ACC112 (cell line): ENCODE data around the gene POR.

Source experiments
- H2AFZ ChIP-seq: fragments of 200-600 bp; sonication (generic); one replicate; pipeline ENCODE4 v1.6.0; 2017; ENCODE audit warnings: antibody characterized with exemption, low read length; ENCODE audit not compliant: unreplicated experiment
- H3K27ac ChIP-seq: fragments of 200-600 bp; sonication (generic); 2 replicates; pipeline ENCODE4 v1.5.1; 2014; ENCODE audit warnings: low read depth, mild to moderate bottlenecking, antibody characterized with exemption, low read length, moderate library complexity
- H3K27me3 ChIP-seq: fragments of 200-600 bp; sonication (generic); 2 replicates; pipeline ENCODE4 v1.6.1; 2014; ENCODE audit warnings: mild to moderate bottlenecking, antibody characterized with exemption, low read length, moderate library complexity, mixed read lengths; ENCODE audit not compliant: insufficient read depth
- H3K36me3 ChIP-seq: fragments of 200-600 bp; sonication (generic); 2 replicates; pipeline ENCODE4 v1.6.1; 2016; ENCODE audit warnings: mild to moderate bottlenecking, antibody characterized with exemption, low read length, moderate library complexity, mixed read lengths; ENCODE audit not compliant: insufficient read depth
- H3K4me1 ChIP-seq: fragments of 200-600 bp; sonication (generic); one replicate; pipeline ENCODE4 v1.6.1; 2016; ENCODE audit warnings: low read length, mixed read lengths; ENCODE audit not compliant: insufficient read depth, unreplicated experiment, control insufficient read depth
- H3K4me3 ChIP-seq: fragments of 200-600 bp; sonication (generic); 2 replicates; pipeline ENCODE4 v1.5.1; 2014; ENCODE audit warnings: mild to moderate bottlenecking, low read depth, low read length
- H3K79me2 ChIP-seq: fragments of 200-600 bp; sonication (generic); one replicate; pipeline ENCODE4 v1.6.0; 2016; ENCODE audit warnings: low read length; ENCODE audit not compliant: control insufficient read depth, unreplicated experiment, insufficient read depth

The POR gene

DNA sequence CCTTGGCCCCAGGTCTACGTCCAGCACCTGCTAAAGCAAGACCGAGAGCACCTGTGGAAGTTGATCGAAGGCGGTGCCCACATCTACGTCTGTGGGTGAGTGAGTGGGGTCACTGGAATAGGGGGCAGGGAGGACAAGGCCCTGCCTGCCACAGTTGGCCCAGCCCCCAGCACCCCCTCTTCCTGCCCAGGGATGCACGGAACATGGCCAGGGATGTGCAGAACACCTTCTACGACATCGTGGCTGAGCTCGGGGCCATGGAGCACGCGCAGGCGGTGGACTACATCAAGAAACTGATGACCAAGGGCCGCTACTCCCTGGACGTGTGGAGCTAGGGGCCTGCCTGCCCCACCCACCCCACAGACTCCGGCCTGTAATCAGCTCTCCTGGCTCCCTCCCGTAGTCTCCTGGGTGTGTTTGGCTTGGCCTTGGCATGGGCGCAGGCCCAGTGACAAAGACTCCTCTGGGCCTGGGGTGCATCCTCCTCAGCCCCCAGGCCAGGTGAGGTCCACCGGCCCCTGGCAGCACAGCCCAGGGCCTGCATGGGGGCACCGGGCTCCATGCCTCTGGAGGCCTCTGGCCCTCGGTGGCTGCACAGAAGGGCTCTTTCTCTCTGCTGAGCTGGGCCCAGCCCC is 71.3 kb downstream of the POR start:
- Histone ChIP-seq H3K79me2 (no peaks in the 10 kb centered on the region), H3K27me3 (no peaks in the 10 kb centered on the region), H3K4me3 (no peak overlapping the region), H3K27ac (no peak overlapping the region), H3K36me3 (0 out of 2 replicates have a peak, but pooled peaks cover 3% of the 10 kb centered on the region), H3K4me1 (no peaks in the 10 kb centered on the region), H2AFZ (no peak overlapping the region)

DNA sequence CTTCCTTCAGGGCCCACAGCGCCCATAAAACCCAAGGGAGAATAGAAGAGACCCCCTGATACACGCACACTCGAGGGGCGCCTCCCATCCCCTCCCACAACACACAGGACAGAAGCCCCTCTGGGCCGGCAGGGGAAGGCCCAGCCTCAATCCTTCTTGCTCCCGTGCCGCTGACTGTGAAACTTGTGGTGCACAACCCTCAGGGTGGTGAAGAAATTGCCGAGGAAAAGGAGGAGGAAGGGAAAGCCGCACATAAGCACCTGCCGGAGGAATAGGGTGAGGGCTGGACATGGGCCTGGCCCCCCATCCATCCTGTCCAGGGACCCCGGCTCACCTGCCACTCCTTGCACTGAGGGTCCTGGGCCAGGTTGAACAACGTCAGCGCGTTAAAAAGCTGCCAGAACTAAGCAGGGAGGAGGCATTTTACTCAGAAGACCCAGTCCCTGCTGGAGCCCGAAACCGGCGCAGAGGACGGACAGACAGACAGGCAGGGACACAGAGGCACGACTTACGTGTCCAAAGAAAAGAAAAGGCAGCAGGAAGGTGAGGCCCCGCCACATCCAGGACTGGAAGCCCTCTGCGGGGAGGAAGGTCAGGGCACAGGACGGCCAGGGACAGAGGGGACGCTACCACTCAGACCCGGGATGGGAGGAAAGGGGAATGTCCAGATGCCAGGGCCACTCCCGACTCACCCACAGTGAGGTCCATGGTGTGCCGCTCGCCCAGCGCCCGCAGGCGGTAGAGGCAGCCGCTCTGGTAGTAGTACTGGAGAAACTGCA is 72.3 kb downstream of the POR start:
- H3K79me2 ChIP-seq: no peaks in the 10 kb centered on the region
- no peak overlapping the region for H2AFZ ChIP-seq
- H3K36me3 ChIP-seq: 0 out of 2 replicates have a peak, but pooled peaks cover 3% of the 10 kb centered on the region
- H3K27ac ChIP-seq: no peak overlapping the region
- no peak overlapping the region for H3K4me3 ChIP-seq
- H3K27me3 ChIP-seq: no peaks in the 10 kb centered on the region
- no peaks in the 10 kb centered on the region for H3K4me1 ChIP-seq

DNA sequence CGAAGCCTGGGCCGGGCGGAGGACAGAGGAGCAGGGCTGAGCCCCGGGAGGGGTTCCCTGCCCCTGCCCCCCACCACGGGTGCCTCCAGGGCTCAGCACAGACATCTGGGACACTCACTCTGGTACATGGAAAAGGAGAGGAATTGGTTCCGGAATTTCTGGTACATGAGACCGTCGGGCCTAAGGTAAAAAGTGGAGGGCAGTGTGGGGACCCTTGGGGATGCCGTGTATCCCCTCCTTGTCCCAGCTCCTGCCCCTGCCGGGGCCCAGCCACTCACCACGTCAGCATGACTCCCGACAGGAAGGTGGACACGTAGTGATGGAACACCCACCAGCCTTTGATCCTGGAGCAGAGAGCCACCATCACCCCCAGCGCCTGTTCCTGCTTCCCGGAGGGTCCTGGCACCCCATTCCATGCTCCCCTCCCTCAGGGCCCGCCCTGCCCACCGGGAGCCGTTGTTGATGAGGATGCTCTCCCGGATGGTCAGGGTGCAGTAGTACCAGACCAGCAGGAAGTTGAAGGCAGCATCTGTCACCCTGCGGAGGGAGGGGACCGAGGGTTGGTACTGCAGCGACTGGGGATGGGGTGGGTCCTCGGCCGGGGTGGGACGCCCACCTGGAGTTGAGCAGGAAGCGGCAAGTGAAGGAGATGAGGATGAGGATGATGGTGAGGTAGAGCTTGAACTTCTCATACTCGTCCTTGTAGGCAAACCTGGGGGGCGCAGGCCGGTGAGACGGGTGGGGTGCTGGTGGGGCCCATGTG is 73.0 kb downstream of the POR start:
- Histone ChIP-seq H3K4me1 (peaks cover under 1% of the 10 kb centered on the region), H2AFZ (no peak overlapping the region), H3K27me3 (no peaks in the 10 kb centered on the region), H3K27ac (no peak overlapping the region), H3K4me3 (no peak overlapping the region), H3K36me3 (0 out of 2 replicates have a peak, but pooled peaks cover 3% of the 10 kb centered on the region), H3K79me2 (no peaks in the 10 kb centered on the region)

DNA sequence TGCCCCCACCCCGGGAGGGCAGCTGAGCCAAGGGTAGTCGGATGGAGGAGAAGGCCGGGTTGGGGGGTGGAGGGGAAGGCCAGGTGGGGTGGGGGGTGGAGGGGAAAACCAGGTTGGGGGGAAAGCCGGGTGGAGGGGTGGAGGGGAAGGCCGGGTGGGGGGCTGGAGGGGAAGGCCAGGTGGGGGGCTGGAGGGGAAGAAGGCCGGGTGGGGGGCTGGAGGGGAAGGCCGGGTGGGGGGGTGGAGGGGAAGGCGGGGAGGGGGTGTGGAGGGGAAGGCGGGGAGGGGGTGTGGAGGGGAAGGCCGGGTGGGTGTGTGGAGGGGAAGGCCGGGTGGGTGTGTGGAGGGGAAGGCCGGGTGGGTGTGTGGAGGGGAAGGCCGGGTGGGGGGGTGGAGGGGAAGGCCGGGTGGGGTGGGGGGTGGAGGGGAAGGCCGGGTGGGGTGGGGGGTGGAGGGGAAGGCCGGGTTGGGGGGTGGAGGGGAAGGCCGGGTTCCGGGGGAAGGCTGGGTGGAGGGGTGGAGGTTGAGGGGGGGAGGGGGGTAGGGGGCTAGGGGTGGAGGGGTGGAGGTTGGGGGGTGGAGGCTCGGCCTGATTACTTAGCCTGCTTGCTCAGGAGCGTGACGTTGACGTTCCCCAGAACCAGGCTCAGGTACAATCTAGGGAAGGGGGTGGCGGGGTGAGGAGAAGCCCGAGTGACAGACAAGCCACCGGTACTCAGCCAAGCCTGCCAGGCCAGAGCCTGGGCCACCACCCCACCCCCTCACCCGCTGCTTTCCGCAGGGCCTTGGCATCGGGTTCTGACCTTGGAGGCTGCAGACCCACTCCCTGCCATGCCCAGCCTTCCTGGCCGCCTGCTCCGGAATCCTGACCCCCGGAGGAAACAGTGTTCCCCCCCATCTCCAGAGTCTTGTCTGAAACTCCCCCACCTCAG is 73.9 kb downstream of the POR start:
- no peak overlapping the region for H3K4me3 ChIP-seq
- no peaks in the 10 kb centered on the region for H3K79me2 ChIP-seq
- no peak overlapping the region for H2AFZ ChIP-seq
- H3K27ac ChIP-seq: no peak overlapping the region
- H3K4me1 ChIP-seq: peaks cover 7% of the 10 kb centered on the region
- H3K27me3 ChIP-seq: no peaks in the 10 kb centered on the region
- H3K36me3 ChIP-seq: 0 out of 2 replicates have a peak, but pooled peaks cover 3% of the 10 kb centered on the region

DNA sequence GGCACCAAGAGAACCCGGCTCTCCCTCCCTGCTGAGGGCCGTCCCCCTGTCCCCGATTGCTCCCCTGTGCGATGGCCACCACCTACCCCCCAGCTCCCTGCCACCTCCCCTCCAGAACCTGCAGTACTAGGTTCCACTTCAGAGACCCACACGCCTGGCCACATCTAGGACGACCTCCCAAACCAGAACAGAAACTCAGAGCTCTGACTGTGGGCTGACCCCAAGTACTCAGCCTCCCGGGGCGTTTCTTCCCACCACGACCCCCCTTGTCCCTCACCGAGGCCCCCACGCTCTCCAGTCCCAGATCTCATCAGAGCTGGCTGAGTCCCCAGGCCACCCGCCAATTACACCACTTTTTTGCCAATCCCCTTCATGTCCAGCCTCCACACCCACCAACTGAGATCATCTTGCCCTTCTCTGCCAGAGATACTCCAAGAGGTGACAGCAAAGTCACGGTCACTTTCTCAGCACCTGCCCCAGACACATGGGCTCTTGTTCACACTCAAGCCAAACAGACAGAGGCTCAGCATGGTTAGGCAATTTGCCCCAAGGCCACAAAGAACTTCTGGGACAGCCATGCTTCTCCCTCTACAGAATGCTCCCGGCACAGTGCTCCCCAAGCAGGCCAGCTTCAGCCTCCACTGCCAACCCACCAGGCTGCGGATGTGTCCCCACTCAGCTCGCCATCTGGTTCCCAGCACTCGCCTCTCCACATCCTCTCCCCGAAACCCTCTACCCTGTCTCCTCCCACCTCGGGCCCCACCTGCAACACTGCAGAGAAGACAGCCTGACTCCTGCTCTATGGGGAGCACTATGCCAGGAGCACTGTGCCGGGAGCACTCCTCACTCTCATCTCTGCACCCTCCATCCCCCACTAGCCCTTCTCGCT is 74.8 kb downstream of the POR start:
- Histone ChIP-seq H3K36me3 (0 out of 2 replicates have a peak, but pooled peaks cover 3% of the 10 kb centered on the region), H2AFZ (no peak overlapping the region), H3K27ac (no peak overlapping the region), H3K4me3 (no peak overlapping the region), H3K4me1 (peaks cover 8% of the 10 kb centered on the region), H3K27me3 (no peaks in the 10 kb centered on the region), H3K79me2 (no peaks in the 10 kb centered on the region)

DNA sequence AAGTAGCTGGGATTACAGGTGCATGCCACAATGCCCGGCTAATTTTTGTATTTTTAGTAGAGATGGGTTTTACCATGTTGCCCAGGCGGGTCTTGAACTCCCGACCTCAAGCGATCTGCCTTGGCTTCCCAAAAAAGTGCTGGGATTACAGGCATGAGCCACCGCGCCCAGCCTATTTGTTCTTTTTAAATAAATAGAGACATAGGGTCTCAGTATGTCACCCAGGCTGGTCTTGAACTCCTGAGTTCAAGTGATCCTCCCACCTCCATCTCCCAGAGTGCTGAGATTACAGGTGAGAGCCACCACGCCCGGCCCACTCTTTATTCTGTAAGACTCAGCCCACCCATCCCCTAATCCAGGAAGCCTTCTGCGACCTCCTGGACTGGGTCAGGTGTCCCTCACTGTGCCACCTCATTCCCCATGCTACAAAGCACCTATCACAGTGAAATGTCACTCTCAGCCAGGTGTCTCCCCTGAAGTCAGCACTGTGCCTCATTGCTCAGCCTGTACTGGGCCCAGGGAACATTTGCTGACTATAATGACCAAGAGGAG is 76.7 kb downstream of the POR start:
- no peaks in the 10 kb centered on the region for H3K27me3 ChIP-seq
- no peak overlapping the region for H2AFZ ChIP-seq
- no peaks in the 10 kb centered on the region for H3K79me2 ChIP-seq
- H3K36me3 ChIP-seq: no peaks in the 10 kb centered on the region
- H3K4me3 ChIP-seq: no peak overlapping the region
- H3K4me1 ChIP-seq: peaks cover 11% of the 10 kb centered on the region
- H3K27ac ChIP-seq: no peak overlapping the region

DNA sequence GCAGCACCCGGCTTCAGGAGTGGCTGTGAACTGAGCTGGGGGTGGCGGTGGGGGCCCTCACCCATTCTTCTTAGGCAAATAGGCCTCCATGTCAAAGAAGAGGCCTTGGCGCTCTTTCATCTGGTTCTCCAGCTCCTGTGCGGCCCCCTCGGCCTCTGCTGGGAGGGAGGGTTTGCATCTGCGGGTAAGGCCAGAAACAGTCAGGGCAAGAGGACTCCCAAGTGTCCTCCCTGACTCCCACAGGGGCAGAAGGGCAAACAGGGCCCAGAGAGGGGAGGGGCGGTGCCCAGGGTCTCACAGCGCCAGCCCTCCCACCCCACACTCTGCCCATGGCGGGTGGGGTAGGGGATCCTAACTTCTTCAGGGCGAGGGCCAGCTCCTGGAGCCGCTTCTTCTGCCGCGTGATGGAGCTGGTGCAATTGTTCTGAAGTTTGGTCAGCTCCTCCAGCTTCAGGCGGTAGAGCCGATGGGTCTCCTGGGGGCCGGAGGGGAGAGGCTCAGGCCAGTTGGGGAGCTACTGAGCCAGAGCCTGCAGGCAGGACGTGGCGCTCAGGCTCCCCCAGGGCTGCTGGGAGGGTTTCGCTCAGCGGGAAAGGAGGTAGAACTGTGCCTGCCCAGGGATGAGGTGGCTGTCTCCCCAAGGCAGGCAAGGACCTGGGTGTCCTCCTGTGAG is 77.3 kb downstream of the POR start:
- peaks cover 11% of the 10 kb centered on the region for H3K4me1 ChIP-seq
- H3K27me3 ChIP-seq: no peaks in the 10 kb centered on the region
- H3K36me3 ChIP-seq: no peaks in the 10 kb centered on the region
- no peaks in the 10 kb centered on the region for H3K79me2 ChIP-seq
- H2AFZ ChIP-seq: no peak overlapping the region
- no peak overlapping the region for H3K4me3 ChIP-seq
- H3K27ac ChIP-seq: no peak overlapping the region

DNA sequence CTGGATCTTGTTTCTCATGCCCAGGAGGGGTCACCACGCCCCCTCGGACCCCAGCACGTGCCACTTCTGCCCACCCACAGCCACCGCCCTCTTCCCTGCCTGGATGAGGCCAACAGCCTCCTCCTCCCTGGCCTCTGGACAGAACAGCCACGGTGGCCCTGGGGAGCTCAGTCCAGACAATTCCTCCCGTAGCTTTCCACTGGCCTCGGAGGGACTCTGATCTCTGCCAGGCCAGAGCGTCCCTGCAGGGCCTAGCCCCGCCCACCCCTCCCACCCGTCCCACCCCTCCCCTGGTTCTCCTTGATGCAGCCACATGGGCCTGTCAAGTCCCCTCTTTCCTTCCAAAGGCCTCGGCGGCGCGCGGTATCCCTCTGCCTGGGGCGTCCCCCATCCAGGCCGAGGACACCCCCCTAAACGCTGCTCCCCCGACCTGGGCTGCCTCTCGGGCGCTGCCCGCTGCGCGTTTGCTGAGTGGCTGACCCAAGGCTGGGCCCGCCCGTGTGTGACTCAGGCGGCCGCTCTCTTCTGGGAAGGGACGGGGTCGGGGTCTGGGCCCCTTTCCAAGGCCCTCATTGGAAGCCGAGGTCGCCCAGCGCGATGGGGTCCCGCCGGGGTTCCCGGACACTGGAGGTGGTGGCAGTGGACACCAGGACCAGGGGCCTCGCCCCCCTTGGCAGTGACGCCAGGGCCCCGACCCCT is 78.9 kb downstream of the POR start:
- no peaks in the 10 kb centered on the region for H3K36me3 ChIP-seq

More for the DNA sequence above, 78.9 kb downstream of the POR start:
- peak overlapping the region; percentile 36; the same call in 1 of the 2 replicates for H3K27ac ChIP-seq
- H3K4me3 ChIP-seq: peak overlapping the region; percentile 91
- no peaks in the 10 kb centered on the region for H3K79me2 ChIP-seq
- peak overlapping the region; percentile 57 for H2AFZ ChIP-seq
- peaks cover 11% of the 10 kb centered on the region for H3K4me1 ChIP-seq
- H3K27me3 ChIP-seq: no peaks in the 10 kb centered on the region
